GM23338 (cell line): ENCODE measurements around the gene GCKR.

Experiments used
- CTCF ChIP-seq, 2 experiments: fragments of 200-600 bp in 1 of 2; sonication (generic) in 1 of 2; conservative IDR thresholded peaks; 2 replicates each; pipeline versions ENCODE4 v1.5.1 to v1.6.1; 2016 to 2017; ENCODE audit warnings: antibody characterized with exemption in 2 of 2, low read depth in 2 of 2, mild to moderate bottlenecking in 2 of 2, moderate library complexity in 1 of 2
- EZH2 ChIP-seq: fragments of 200-600 bp; sonication (generic); IDR thresholded peaks from one replicate; pipeline ENCODE4 v1.8.0; 2017; ENCODE audit warnings: antibody characterized with exemption, mild to moderate bottlenecking, low read depth; ENCODE audit not compliant: unreplicated experiment
- EZH2phosphoT487 ChIP-seq: fragments of 200-600 bp; sonication (generic); IDR thresholded peaks from one replicate; pipeline ENCODE4 v1.8.1; 2018; ENCODE audit warnings: antibody characterized with exemption; ENCODE audit not compliant: unreplicated experiment
- POLR2AphosphoS5 ChIP-seq: IDR thresholded peaks from 2 replicates; pipeline ENCODE4 v1.6.1; 2016; ENCODE audit warnings: antibody characterized with exemption, low read depth

DNA sequence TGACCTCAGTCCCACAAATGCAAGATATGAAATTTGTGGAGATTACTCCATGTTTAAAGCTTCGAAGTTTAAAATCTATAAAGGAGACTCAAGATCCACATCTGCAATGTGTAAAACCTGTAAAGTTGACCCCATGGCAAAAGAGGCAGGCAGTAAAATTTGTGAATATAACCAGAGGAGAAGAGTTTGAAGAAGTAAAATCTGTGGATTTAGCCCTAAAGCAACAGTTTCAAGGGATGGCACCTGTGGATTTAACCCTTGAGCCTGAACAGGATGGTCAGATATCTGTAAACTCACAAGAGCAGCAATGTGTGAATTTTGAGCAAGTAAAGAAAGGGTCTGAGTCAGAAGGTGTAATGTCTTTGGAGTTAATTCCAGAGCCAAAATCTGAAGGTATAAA is 75.0 kb downstream of the GCKR start:
- no peak for TF ChIP-seq CTCF (conservative IDR thresholded peaks at IDR 0.05; ENCODE audit: low read depth in 2 of 2)
- no peak for TF ChIP-seq EZH2phosphoT487
- TF ChIP-seq POLR2AphosphoS5, result no peak
- no peak for TF ChIP-seq EZH2
